H9 (cell line): ENCODE results near the gene MTHFS. TPM values are rescaled to one million over a fixed set of nuclear protein-coding genes. Genes with fewer than 3 reads are reported as not detected.

Experiments
- DNase-seq: peaks from one replicate; pipeline ENCODE4 v3.0.0-alpha.2; 2017
- H2AFZ ChIP-seq: one replicate; pipeline ENCODE4 v1.6.1; 2013; ENCODE audit warnings: mild to moderate bottlenecking, low read length, control low read depth, moderate library complexity
- H2AK5ac ChIP-seq: 2 replicates; pipeline ENCODE4 v1.6.1; 2013; ENCODE audit warnings: low read length, control low read depth, mixed read lengths; ENCODE audit not compliant: insufficient read length
- H2BK120ac ChIP-seq: one replicate; pipeline ENCODE4 v1.6.1; 2013; ENCODE audit warnings: low read depth, mild to moderate bottlenecking, low read length, control low read depth, inconsistent platforms; ENCODE audit not compliant: poor library complexity, severe bottlenecking
- H2BK12ac ChIP-seq: 2 replicates; pipeline ENCODE4 v1.6.1; 2013; ENCODE audit warnings: low read length, control low read depth, mixed read lengths, low read depth; ENCODE audit not compliant: insufficient read length
- H2BK15ac ChIP-seq: 2 replicates; pipeline ENCODE4 v1.6.1; 2013; ENCODE audit warnings: low read depth, low read length, control low read depth
- H2BK20ac ChIP-seq: one replicate; pipeline ENCODE4 v1.6.1; 2013; ENCODE audit warnings: low read depth, mild to moderate bottlenecking, low read length, control low read depth, inconsistent platforms; ENCODE audit not compliant: poor library complexity, severe bottlenecking
- H2BK5ac ChIP-seq: 2 replicates; pipeline ENCODE4 v1.6.1; 2013; ENCODE audit warnings: low read length, control low read depth, mixed read lengths; ENCODE audit not compliant: insufficient read length
- H3K14ac ChIP-seq: 2 replicates; pipeline ENCODE4 v1.6.1; 2013; ENCODE audit warnings: low read length, control low read depth; ENCODE audit not compliant: insufficient read depth
- H3K18ac ChIP-seq: 2 replicates; pipeline ENCODE4 v1.6.1; 2013; ENCODE audit warnings: low read depth, mild to moderate bottlenecking, mixed read lengths, low read length, control low read depth; ENCODE audit not compliant: insufficient read length
- H3K23ac ChIP-seq: 2 replicates; pipeline ENCODE4 v1.6.1; 2013; ENCODE audit warnings: low read length, control low read depth, mixed read lengths, low read depth; ENCODE audit not compliant: insufficient read length
- H3K23me2 ChIP-seq: 2 replicates; pipeline ENCODE4 v1.6.1; 2013; ENCODE audit warnings: low read depth, mild to moderate bottlenecking, mixed read lengths, low read length, control low read depth; ENCODE audit not compliant: insufficient read length, poor library complexity, severe bottlenecking
- H3K27ac ChIP-seq: 2 replicates; pipeline ENCODE4 v1.5.1; 2013; ENCODE audit warnings: low read length, control low read depth, mixed read lengths, low read depth; ENCODE audit not compliant: insufficient read length
- H3K27me3 ChIP-seq: 2 replicates; pipeline ENCODE4 v1.6.1; 2013; ENCODE audit warnings: low read length, control low read depth, inconsistent platforms; ENCODE audit not compliant: insufficient read depth
- H3K4ac ChIP-seq: 2 replicates; pipeline ENCODE4 v1.6.1; 2013; ENCODE audit warnings: low read depth, mild to moderate bottlenecking, control low read depth, inconsistent platforms, low read length, moderate library complexity
- H3K4me1 ChIP-seq: 2 replicates; pipeline ENCODE4 v1.6.1; 2013; ENCODE audit warnings: low read length, control low read depth, inconsistent platforms; ENCODE audit not compliant: insufficient read depth
- H3K4me2 ChIP-seq: 2 replicates; pipeline ENCODE4 v1.6.1; 2013; ENCODE audit warnings: low read length, control low read depth, mixed read lengths; ENCODE audit not compliant: insufficient read length, insufficient read depth
- H3K56ac ChIP-seq: 2 replicates; pipeline ENCODE4 v1.6.1; 2013; ENCODE audit warnings: low read depth, mild to moderate bottlenecking, mixed read lengths, low read length, control low read depth; ENCODE audit not compliant: insufficient read length
- H3K79me1 ChIP-seq: 2 replicates; pipeline ENCODE4 v1.6.1; 2013; ENCODE audit warnings: low read depth, mild to moderate bottlenecking, moderate library complexity, low read length, control low read depth, inconsistent platforms; ENCODE audit not compliant: insufficient read depth, poor library complexity, severe bottlenecking
- H3K79me2 ChIP-seq: 2 replicates; pipeline ENCODE4 v1.6.1; 2013; ENCODE audit warnings: low read length, control low read depth, inconsistent platforms; ENCODE audit not compliant: insufficient read depth
- H3K9ac ChIP-seq: 2 replicates; pipeline ENCODE4 v1.6.1; 2013; ENCODE audit warnings: low read length, control low read depth, mixed read lengths; ENCODE audit not compliant: insufficient read length; ENCODE audit errors: extremely low read depth
- H3K9me3 ChIP-seq: one replicate; pipeline ENCODE4 v1.6.1; 2013; ENCODE audit warnings: low read depth, low read length, inconsistent platforms; ENCODE audit not compliant: control insufficient read depth
- H3T11ph ChIP-seq: one replicate; pipeline ENCODE4 v1.6.1; 2013; ENCODE audit warnings: mild to moderate bottlenecking, low read length, control low read depth, inconsistent platforms
- H4K20me1 ChIP-seq: one replicate; pipeline ENCODE4 v1.6.1; 2013; ENCODE audit not compliant: control insufficient read depth, insufficient read length, insufficient read depth
- H4K5ac ChIP-seq: 2 replicates; pipeline ENCODE4 v1.6.1; 2013; ENCODE audit warnings: low read depth, mild to moderate bottlenecking, mixed read lengths, low read length, control low read depth; ENCODE audit not compliant: insufficient read length
- H4K8ac ChIP-seq: replicated peaks from 2 replicates; pipeline ENCODE4 v1.6.1; 2013; ENCODE audit warnings: low read length, control low read depth, mixed read lengths, low read depth; ENCODE audit not compliant: insufficient read length
- H4K91ac ChIP-seq: 2 replicates; pipeline ENCODE4 v1.6.1; 2013; ENCODE audit warnings: low read depth, mild to moderate bottlenecking, moderate library complexity, mixed read lengths, low read length, control low read depth; ENCODE audit not compliant: insufficient read length
- H3K27ac Mint-ChIP-seq, 3 experiments: 2 replicates in 2 of 3; 3 replicates in 1 of 3; pipeline ENCODE4 v1.8.0; 2020 to 2021; ENCODE audit warnings: mixed read lengths in 3 of 3, mild to moderate bottlenecking in 1 of 3, moderate library complexity in 1 of 3
- H3K27me3 Mint-ChIP-seq: 2 replicates; pipeline ENCODE4 v1.8.0; 2021; ENCODE audit warnings: low read depth, mild to moderate bottlenecking, moderate library complexity, mixed read lengths
- H3K36me3 Mint-ChIP-seq, 3 experiments: 2 replicates in 2 of 3; 3 replicates in 1 of 3; pipeline ENCODE4 v1.8.0; 2020 to 2021; ENCODE audit warnings: low read depth in 3 of 3, mixed read lengths in 3 of 3; ENCODE audit not compliant: insufficient read depth in 1 of 3
- H3K4me1 Mint-ChIP-seq, 2 experiments: 2 replicates each; pipeline ENCODE4 v1.8.0; 2020; ENCODE audit warnings: mixed read lengths in 2 of 2
- H3K4me3 Mint-ChIP-seq, 2 experiments: 2 replicates in 1 of 2; 3 replicates in 1 of 2; pipeline ENCODE4 v1.8.0; 2020 to 2021; ENCODE audit warnings: mild to moderate bottlenecking in 2 of 2, mixed read lengths in 2 of 2, moderate library complexity in 1 of 2
- H3K9me3 Mint-ChIP-seq, 2 experiments: 2 replicates in 1 of 2; 3 replicates in 1 of 2; pipeline ENCODE4 v1.8.0; 2020; ENCODE audit warnings: mild to moderate bottlenecking in 2 of 2, mixed read lengths in 2 of 2, moderate library complexity in 1 of 2
- WGBS: extraction: QIAGEN DNeasy Blood & Tissue Kit; methylation state at CpG from one replicate; pipeline ENCODE4 v1.1.7; 2013; ENCODE audit warnings: missing lambda C conversion rate, low lambda C conversion rate, mixed read lengths; ENCODE audit not compliant: insufficient read length; ENCODE audit errors: extremely low coverage; 5-methylcytosine and 5-hydroxymethylcytosine counted together
- total RNA-seq: library from RNA; stranded (reverse); gene quantifications from 2 replicates; pipeline ENCODE4 v1.2.1, GENCODE V29; 2021
- TF ChIP-seq, protein P1 (sequence below): fragments of 200-600 bp; sonication (generic); conservative IDR thresholded peaks from 3 replicates; pipeline ENCODE4 v1.8.0; 2021; ENCODE audit warnings: antibody characterized with exemption, mild to moderate bottlenecking

The MTHFS gene
- total RNA-seq, 1 experiment from 2014 or later: 36.9 TPM

DNA sequence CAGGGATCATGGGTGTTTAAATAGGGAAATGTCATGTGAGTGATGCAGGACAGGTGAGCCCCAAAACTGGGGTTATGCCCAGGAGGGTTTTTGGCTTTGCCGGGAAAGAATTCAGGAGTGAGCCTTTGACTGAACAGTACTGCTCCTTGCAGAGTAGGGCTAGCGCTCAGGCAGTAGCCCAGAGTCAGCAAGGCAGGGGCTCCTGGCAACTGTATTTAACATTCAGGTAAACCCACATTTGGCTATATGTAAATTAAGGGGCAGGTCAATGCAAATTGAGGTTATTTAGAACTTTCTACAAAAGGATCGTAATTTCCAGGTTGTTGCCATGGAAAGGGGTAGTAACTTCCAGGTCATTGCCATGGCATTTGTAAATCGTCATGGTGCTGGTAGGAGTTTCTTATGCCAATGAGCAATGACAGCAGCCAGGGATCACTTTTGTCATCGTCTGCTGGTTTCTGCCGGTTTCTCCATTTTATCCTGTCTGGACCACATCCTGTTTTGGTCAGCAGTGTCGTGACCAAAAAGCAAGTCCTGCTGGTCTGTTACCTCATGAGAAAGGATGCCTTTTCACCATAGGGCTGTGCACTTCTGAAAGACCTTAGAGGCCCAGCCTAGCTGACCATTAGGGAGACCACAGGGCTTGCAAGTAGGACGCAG lies 24.3 kb downstream of the MTHFS start:
- H4K20me1 ChIP-seq: no peaks in the 10 kb centered on the region
- H2BK15ac ChIP-seq: no peak overlapping the region
- H3K9me3 ChIP-seq: peaks cover 7% of the 10 kb centered on the region
- no peak overlapping the region; a peak in 1 of 5 replicates for H3K4me3 Mint-ChIP-seq
- H3K14ac ChIP-seq: no peak overlapping the region
- no peak overlapping the region for H3K9ac ChIP-seq
- peaks cover 45 to 61% (median 59%) of the 10 kb centered on the region in 3 experiments for H3K36me3 Mint-ChIP-seq
- H2BK120ac ChIP-seq: no peak overlapping the region
- H3K27me3 ChIP-seq: no peaks in the 10 kb centered on the region
- no peak overlapping the region for H2AK5ac ChIP-seq
- H3K56ac ChIP-seq: no peak overlapping the region
- no peak overlapping the region for H4K5ac ChIP-seq
- H4K8ac ChIP-seq: no peak overlapping the region
- H3K27ac Mint-ChIP-seq: peak overlapping the region; percentile 27 to 56 (median 53); a peak in 3 of 7 replicates
- H3K23me2 ChIP-seq: no peaks in the 10 kb centered on the region
- H2AFZ ChIP-seq: no peak overlapping the region
- no peak overlapping the region for H3K23ac ChIP-seq
- no peaks in the 10 kb centered on the region for H3K4me1 ChIP-seq
- H4K91ac ChIP-seq: no peak overlapping the region
- H3K9me3 Mint-ChIP-seq: peaks cover 35 to 38% of the 10 kb centered on the region in 2 experiments
- H3K79me1 ChIP-seq: no peaks in the 10 kb centered on the region
- TF ChIP-seq, protein P1, sequence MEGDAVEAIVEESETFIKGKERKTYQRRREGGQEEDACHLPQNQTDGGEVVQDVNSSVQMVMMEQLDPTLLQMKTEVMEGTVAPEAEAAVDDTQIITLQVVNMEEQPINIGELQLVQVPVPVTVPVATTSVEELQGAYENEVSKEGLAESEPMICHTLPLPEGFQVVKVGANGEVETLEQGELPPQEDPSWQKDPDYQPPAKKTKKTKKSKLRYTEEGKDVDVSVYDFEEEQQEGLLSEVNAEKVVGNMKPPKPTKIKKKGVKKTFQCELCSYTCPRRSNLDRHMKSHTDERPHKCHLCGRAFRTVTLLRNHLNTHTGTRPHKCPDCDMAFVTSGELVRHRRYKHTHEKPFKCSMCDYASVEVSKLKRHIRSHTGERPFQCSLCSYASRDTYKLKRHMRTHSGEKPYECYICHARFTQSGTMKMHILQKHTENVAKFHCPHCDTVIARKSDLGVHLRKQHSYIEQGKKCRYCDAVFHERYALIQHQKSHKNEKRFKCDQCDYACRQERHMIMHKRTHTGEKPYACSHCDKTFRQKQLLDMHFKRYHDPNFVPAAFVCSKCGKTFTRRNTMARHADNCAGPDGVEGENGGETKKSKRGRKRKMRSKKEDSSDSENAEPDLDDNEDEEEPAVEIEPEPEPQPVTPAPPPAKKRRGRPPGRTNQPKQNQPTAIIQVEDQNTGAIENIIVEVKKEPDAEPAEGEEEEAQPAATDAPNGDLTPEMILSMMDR: no peak
- H3K18ac ChIP-seq: no peak overlapping the region
- H3T11ph ChIP-seq: no peak overlapping the region
- H2BK20ac ChIP-seq: no peak overlapping the region
- no CpG with 5 or more reads among the region's 8 CpGs for WGBS
- no peaks in the 10 kb centered on the region for H3K27me3 Mint-ChIP-seq
- peak; percentile 39 for DNase-seq
- H3K79me2 ChIP-seq: no peaks in the 10 kb centered on the region
- H3K4ac ChIP-seq: no peak overlapping the region
- H3K27ac ChIP-seq: no peak overlapping the region
- H2BK12ac ChIP-seq: no peak overlapping the region
- H3K4me1 Mint-ChIP-seq: peaks cover 7% of the 10 kb centered on the region in 2 experiments
- H3K4me2 ChIP-seq: no peak overlapping the region
- H2BK5ac ChIP-seq: no peak overlapping the region
